NCI-H1694 (cell line): ENCODE measurements around the gene DEDD2.

Experiments used
- DNase-seq: peaks from one replicate; lab custom pipeline; 2025; lab: John Stamatoyannopoulos, UW

The DEDD2 gene

GRCh38 chr19:42170715-42171114, 46.8 kb downstream of the DEDD2 start:
- DNase-seq: no peak

- DNase-seq: no peak
Measured at GRCh38 chr19:42169486-42170413, 47.7 kb downstream of the DEDD2 start.

GRCh38 chr19:42168206-42168605, 49.3 kb downstream of the DEDD2 start:
- no peak for DNase-seq

- no peak for DNase-seq
Measured at GRCh38 chr19:42166316-42166715, 51.2 kb downstream of the DEDD2 start.

- DNase-seq: no peak
Measured at GRCh38 chr19:42165146-42165545, 52.3 kb downstream of the DEDD2 start.

- no peak for DNase-seq
Measured at GRCh38 chr19:42161616-42162263, 55.7 kb downstream of the DEDD2 start.

- DNase-seq: no peak
Measured at GRCh38 chr19:42159942-42160341, 57.5 kb downstream of the DEDD2 start.

GRCh38 chr19:42158926-42159325, 58.6 kb downstream of the DEDD2 start:
- no peak for DNase-seq

- DNase-seq: no peak
Measured at GRCh38 chr19:42156571-42156970, 60.9 kb downstream of the DEDD2 start.

GRCh38 chr19:42155796-42156195, 61.7 kb downstream of the DEDD2 start:
- no peak for DNase-seq

GRCh38 chr19:42154471-42155323, 62.8 kb downstream of the DEDD2 start:
- DNase-seq: no peak

- DNase-seq: no peak
Measured at GRCh38 chr19:42153672-42154433, 63.6 kb downstream of the DEDD2 start.

GRCh38 chr19:42152910-42153671, 64.4 kb downstream of the DEDD2 start:
- DNase-seq: no peak

GRCh38 chr19:42151782-42152684, 65.4 kb downstream of the DEDD2 start:
- DNase-seq: no peak

- DNase-seq: no peak
Measured at GRCh38 chr19:42150911-42151361, 66.5 kb downstream of the DEDD2 start.

- DNase-seq: no peak
Measured at GRCh38 chr19:42150364-42150763, 67.1 kb downstream of the DEDD2 start.

- no peak for DNase-seq
Measured at GRCh38 chr19:42149447-42150202, 67.9 kb downstream of the DEDD2 start.
